Stomach (tissue), 9 donors: ENCODE data around the gene CDC5L. TPM values are rescaled to one million over a fixed set of nuclear protein-coding genes. Genes with fewer than 3 reads are reported as not detected.

ENCODE experiments used
- DNase-seq, 2 donors: peaks; one replicate each; pipeline versions ENCODE4 v3.0.0 to v3.0.0-alpha.2; 2013 to 2019
- H3K27ac ChIP-seq, 5 donors: fragments of 200-600 bp in 4 of 5; sonication (generic) in 4 of 5; one replicate each; pipeline ENCODE4 v1.5.1; 2013 to 2019; ENCODE audit warnings: mild to moderate bottlenecking in 1 of 5, moderate library complexity in 1 of 5
- H3K27me3 ChIP-seq, 3 donors: fragments of 200-600 bp; sonication (generic); one replicate each; pipeline ENCODE4 v1.5.1; 2017 to 2019; ENCODE audit warnings: mixed run types in 1 of 3
- H3K36me3 ChIP-seq, 4 donors: fragments of 200-600 bp; sonication (generic); 1 replicate in 3 of 4; 2 replicates in 1 of 4; pipeline ENCODE4 v1.5.1; 2016 to 2019
- H3K4me1 ChIP-seq, 4 donors: fragments of 200-600 bp; sonication (generic); one replicate each; pipeline ENCODE4 v1.5.1; 2016 to 2019
- H3K4me3 ChIP-seq, 4 donors: fragments of 200-600 bp; sonication (generic) in 3 of 4; one replicate each; pipeline ENCODE4 v1.5.1; 2016 to 2019; ENCODE audit warnings: mild to moderate bottlenecking in 1 of 4
- H3K9me3 ChIP-seq, 4 donors: fragments of 200-600 bp; sonication (generic); one replicate each; pipeline ENCODE4 v1.5.1; 2016 to 2019
- CTCF ChIP-seq, 7 experiments: fragments of 450-650 bp in 4 of 7; fragments of 200-600 bp in 3 of 7; sonication (generic) in 3 of 7; IDR thresholded peaks; one replicate each; pipeline ENCODE4 v1.5.1; 2016 to 2019; ENCODE audit warnings: antibody characterized with exemption in 7 of 7, control low read depth in 2 of 7, mild to moderate bottlenecking in 1 of 7
- EP300 ChIP-seq: sonication (generic); formaldehyde crosslinking; IDR thresholded peaks from one replicate; pipeline ENCODE4 v1.6.1; 2017; ENCODE audit warnings: antibody characterized with exemption
- POLR2A ChIP-seq, 4 donors: fragments of 450-650 bp; IDR thresholded peaks; one replicate each; pipeline ENCODE4 v1.6.1; 2016; ENCODE audit warnings: antibody characterized with exemption in 4 of 4, control low read depth in 2 of 4, mild to moderate bottlenecking in 1 of 4, moderate library complexity in 1 of 4
- POLR2AphosphoS5 ChIP-seq, 3 donors: sonication (generic); formaldehyde crosslinking; IDR thresholded peaks; one replicate each; pipeline ENCODE4 v1.6.1; 2016; ENCODE audit warnings: antibody characterized with exemption in 3 of 3
- WGBS, 5 donors: extraction: QIAGEN DNeasy Blood & Tissue Kit in 3 of 5; methylation state at CpG; one replicate each; pipeline versions ENCODE4 v1.1.5 to v1.1.7; 2013 to 2018; 5-methylcytosine and 5-hydroxymethylcytosine counted together
- intact Hi-C: fragments of 100-400 bp; cut with DNase I; formaldehyde crosslinking; loops from one replicate; pipeline ENCODE4 v1.15.1; 2023; ENCODE audit warnings: low total_unique reads
- polyA plus RNA-seq, 3 donors: library from polyadenylated mRNA; stranded (reverse); fragments of 200-250 nt; gene quantifications; one replicate each; pipeline ENCODE4 v1.2.3, GENCODE V29; 2013
- total RNA-seq, 5 donors: library from RNA; depleted of rRNA; stranded (reverse); fragments of >200 nt; gene quantifications; one replicate each; pipeline versions ENCODE4 v1.1.0 to v1.2.3, GENCODE V29; 2014 to 2016
- donor health status: healthy with polysubstance abuse.
- donor health status: Bipolar disorder and iron deficiency.
- donor health status: healthy.

CDC5L gene
- total and polyA plus RNA-seq, 8 donors: 4.9 to 29.2 (median 8.2) TPM

DNA sequence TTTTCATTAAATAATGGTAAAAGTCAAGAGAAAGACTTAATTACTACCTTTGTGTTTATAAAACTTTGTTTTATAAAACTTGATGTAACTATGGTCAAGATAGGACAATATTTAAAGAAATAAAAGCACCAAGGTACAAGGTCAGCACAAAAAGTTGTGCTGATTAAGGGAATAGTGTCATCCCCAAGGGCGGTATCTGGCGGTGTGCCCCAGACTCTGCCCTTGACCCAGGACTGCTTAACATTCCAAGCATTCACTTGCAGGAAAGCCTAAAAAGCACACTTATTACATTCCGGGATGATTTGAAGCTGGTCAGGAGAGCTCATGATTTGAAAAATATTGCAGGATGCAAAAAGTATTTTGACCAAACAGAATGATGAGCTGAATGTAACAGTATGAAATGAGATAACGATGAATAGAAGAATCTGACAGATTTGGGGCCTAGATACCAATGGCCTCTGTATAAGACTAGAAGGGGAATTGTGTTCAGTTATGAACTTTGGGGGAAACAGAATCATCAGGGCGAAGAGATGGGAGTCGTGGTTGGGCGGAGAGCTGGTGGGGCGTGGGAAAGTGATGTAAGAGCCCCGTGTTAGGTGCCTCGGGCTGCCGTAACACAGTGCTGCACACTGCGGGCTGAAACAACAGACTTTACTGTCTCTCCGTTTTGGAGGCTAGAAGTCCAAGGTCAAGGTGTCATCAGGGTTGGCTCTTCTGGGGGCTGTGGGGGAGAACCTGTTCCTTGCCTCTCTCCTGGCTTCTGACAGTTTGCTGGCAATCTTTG, 77.2 kb downstream of the CDC5L start:
- H3K36me3 ChIP-seq: no peaks in the 10 kb centered on the region
- H3K27me3 ChIP-seq: no peaks in the 10 kb centered on the region
- no peak for DNase-seq
- H3K4me1 ChIP-seq: peaks cover 0 to 2% (median under 1%) of the 10 kb centered on the region in 4 donors
- TF ChIP-seq EP300 (no peak), CTCF (IDR thresholded peaks at IDR 0.05) (no peak), POLR2AphosphoS5 (IDR thresholded peaks at IDR 0.05) (no peak), POLR2A (IDR thresholded peaks at IDR 0.05) (no peak)
- intact Hi-C loops: no loop called here
- no peaks in the 10 kb centered on the region for H3K9me3 ChIP-seq
- H3K27ac ChIP-seq: no peak overlapping the region
- no peak overlapping the region for H3K4me3 ChIP-seq
- 84 to 91% (median 87%) methylated on average over 13 of the region's 13 CpGs for WGBS, 5 donors

GRCh38 chr6:44466955-44467354, 79.4 kb downstream of the CDC5L start:
- H3K9me3 ChIP-seq: no peaks in the 10 kb centered on the region
- no peaks in the 10 kb centered on the region for H3K27me3 ChIP-seq
- H3K4me1 ChIP-seq: peaks cover 0 to 5% (median 2%) of the 10 kb centered on the region in 4 donors
- no peak overlapping the region for H3K4me3 ChIP-seq
- TF ChIP-seq CTCF (IDR thresholded peaks at IDR 0.05) (no peak), POLR2AphosphoS5 (IDR thresholded peaks at IDR 0.05) (no peak), EP300 (no peak), POLR2A (IDR thresholded peaks at IDR 0.05) (no peak)
- H3K27ac ChIP-seq: no peak overlapping the region
- DNase-seq: no peak
- H3K36me3 ChIP-seq: no peaks in the 10 kb centered on the region
- 87 to 96% (median 93%) methylated on average over 3 of the region's 3 CpGs for WGBS, 5 donors
- intact Hi-C loops: no loop called here

GRCh38 chr6:44468835-44469234, 81.3 kb downstream of the CDC5L start:
- Histone ChIP-seq H3K27me3 (no peaks in the 10 kb centered on the region), H3K36me3 (no peaks in the 10 kb centered on the region), H3K4me3 (no peak overlapping the region), H3K9me3 (no peaks in the 10 kb centered on the region), H3K27ac (no peak overlapping the region), H3K4me1 (peaks cover 0 to 5% (median 2%) of the 10 kb centered on the region in 4 donors)
- intact Hi-C loops: no loop called here
- TF ChIP-seq POLR2A (IDR thresholded peaks at IDR 0.05) (no peak), EP300 (no peak), POLR2AphosphoS5 (IDR thresholded peaks at IDR 0.05) (no peak), CTCF (IDR thresholded peaks at IDR 0.05) (no peak)
- no peak for DNase-seq
- WGBS, 5 donors: 76 to 83% (median 80%) methylated on average over 6 of the region's 6 CpGs

GRCh38 chr6:44470115-44470464, 82.6 kb downstream of the CDC5L start:
- intact Hi-C loops: loop anchor here (10.0 kb wide), 2 partner anchors 1245 to 1465 kb away; no protein-coding TSS in a partner anchor
- H3K9me3 ChIP-seq: no peaks in the 10 kb centered on the region
- WGBS, 5 donors: 34 to 57% (median 37%) methylated on average over 7 of the region's 7 CpGs
- no peak for TF ChIP-seq POLR2A (IDR thresholded peaks at IDR 0.05)
- TF ChIP-seq EP300: no peak
- TF ChIP-seq POLR2AphosphoS5 (IDR thresholded peaks at IDR 0.05): no peak
- TF ChIP-seq CTCF (IDR thresholded peaks at IDR 0.05): no peak
- no peaks in the 10 kb centered on the region for H3K27me3 ChIP-seq
- DNase-seq: peak; percentile 40 to 80
- H3K27ac ChIP-seq: no peak overlapping the region
- H3K4me3 ChIP-seq: no peak overlapping the region
- peaks cover 0 to 5% (median 2%) of the 10 kb centered on the region in 4 donors for H3K4me1 ChIP-seq
- H3K36me3 ChIP-seq: no peaks in the 10 kb centered on the region
